NT2/D1 (cell line): ENCODE results near the gene NIF3L1.

Experiments
- SUZ12 ChIP-seq: IDR thresholded peaks from 2 replicates; pipeline ENCODE4 v1.6.1; 2011; ENCODE audit not compliant: insufficient read length, insufficient read depth; ENCODE audit errors: extremely low read depth
- YY1 ChIP-seq: IDR thresholded peaks from 2 replicates; pipeline ENCODE4 v1.6.1; 2011; ENCODE audit not compliant: insufficient read length, insufficient read depth
- ZNF274 ChIP-seq: IDR thresholded peaks from 2 replicates; pipeline ENCODE4 v1.6.1; 2011; ENCODE audit warnings: mild to moderate bottlenecking, low read depth, low read length

DNA sequence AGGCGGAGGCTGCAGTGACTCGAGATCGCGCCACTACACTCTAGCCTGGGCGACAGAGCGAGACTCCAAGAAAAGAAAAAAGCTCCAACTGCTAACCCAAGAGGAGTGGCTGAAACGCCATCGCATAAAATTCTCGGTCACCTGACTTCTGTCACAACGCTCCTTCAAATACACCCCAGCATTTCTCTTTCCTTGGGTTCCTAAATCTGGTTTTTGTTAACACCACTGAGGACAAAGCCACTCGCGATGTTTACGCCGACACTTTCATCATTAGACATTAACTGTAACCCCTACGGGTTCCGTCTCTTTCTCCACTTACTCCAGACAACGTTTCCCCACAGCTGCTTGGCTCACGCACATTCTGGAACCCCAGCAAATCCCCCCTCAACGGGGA, 25.4 kb upstream of the NIF3L1 start:
- TF ChIP-seq ZNF274 (no peak), SUZ12 (no peak), YY1 (no peak)
